Chondrocyte (in vitro differentiated cells): ENCODE data around the gene HDHD5. TPM values are rescaled to one million over a fixed set of nuclear protein-coding genes. Genes with fewer than 3 reads are reported as not detected.

ENCODE experiments used
- DNase-seq: peaks from one replicate; pipeline ENCODE4 v3.0.0; 2021; ENCODE audit warnings: mixed read lengths, low spot score
- H3K27ac Mint-ChIP-seq: one replicate; pipeline ENCODE4 v1.8.0; 2021; ENCODE audit warnings: mild to moderate bottlenecking, moderate library complexity, mixed read lengths; ENCODE audit not compliant: unreplicated experiment
- H3K27me3 Mint-ChIP-seq: 2 replicates; pipeline ENCODE4 v1.8.0; 2021; ENCODE audit warnings: low read depth, mixed read lengths
- H3K36me3 Mint-ChIP-seq: 2 replicates; pipeline ENCODE4 v1.8.0; 2021; ENCODE audit warnings: low read depth, mixed read lengths
- H3K4me1 Mint-ChIP-seq: 2 replicates; pipeline ENCODE4 v1.8.0; 2021; ENCODE audit warnings: low read depth, mild to moderate bottlenecking, mixed read lengths
- H3K4me3 Mint-ChIP-seq: one replicate; pipeline ENCODE4 v1.8.0; 2021; ENCODE audit warnings: mild to moderate bottlenecking, moderate library complexity, mixed read lengths; ENCODE audit not compliant: unreplicated experiment
- H3K9me3 Mint-ChIP-seq: 2 replicates; pipeline ENCODE4 v1.8.0; 2021; ENCODE audit warnings: low read depth, mixed read lengths
- CTCF ChIP-seq: fragments of 200-600 bp; sonication (generic); IDR thresholded peaks from 2 replicates; pipeline ENCODE4 v1.5.0; 2021; ENCODE audit warnings: antibody characterized with exemption, mild to moderate bottlenecking, moderate library complexity
- total RNA-seq: library from RNA; stranded (reverse); gene quantifications from 3 replicates; pipeline ENCODE4 v1.2.1, GENCODE V29; 2021

HDHD5 gene
- total RNA-seq, 1 donor from 2014 or later, result 30.8 TPM

- no peaks in the 10 kb centered on the region for H3K27me3 Mint-ChIP-seq
- H3K4me3 Mint-ChIP-seq, result no peak overlapping the region
- TF ChIP-seq CTCF, result no peak
- no peak for DNase-seq
- no peak overlapping the region for H3K27ac Mint-ChIP-seq
- H3K9me3 Mint-ChIP-seq, result no peaks in the 10 kb centered on the region
- peaks cover 31% of the 10 kb centered on the region for H3K36me3 Mint-ChIP-seq
- H3K4me1 Mint-ChIP-seq, result no peaks in the 10 kb centered on the region
Measured at GRCh38 chr22:17105143-17106129, 53.6 kb downstream of the HDHD5 start.

- Mint-ChIP-seq H3K9me3 (no peaks in the 10 kb centered on the region), H3K27ac (no peak overlapping the region), H3K36me3 (peaks cover 32% of the 10 kb centered on the region), H3K4me3 (no peak overlapping the region), H3K4me1 (no peaks in the 10 kb centered on the region), H3K27me3 (no peaks in the 10 kb centered on the region)
- TF ChIP-seq CTCF, result no peak
- DNase-seq, result no peak
Measured at GRCh38 chr22:17104336-17104935, 54.6 kb downstream of the HDHD5 start.

GRCh38 chr22:17103351-17103750, 55.7 kb downstream of the HDHD5 start:
- Mint-ChIP-seq H3K9me3 (no peaks in the 10 kb centered on the region), H3K36me3 (peaks cover 37% of the 10 kb centered on the region), H3K4me3 (no peak overlapping the region), H3K27ac (no peak overlapping the region), H3K4me1 (no peaks in the 10 kb centered on the region), H3K27me3 (no peaks in the 10 kb centered on the region)
- no peak for DNase-seq
- TF ChIP-seq CTCF, result no peak

- TF ChIP-seq CTCF, result no peak
- H3K27me3 Mint-ChIP-seq, result no peaks in the 10 kb centered on the region
- H3K4me3 Mint-ChIP-seq, result no peak overlapping the region
- H3K4me1 Mint-ChIP-seq, result no peaks in the 10 kb centered on the region
- H3K27ac Mint-ChIP-seq, result no peak overlapping the region
- no peak for DNase-seq
- H3K36me3 Mint-ChIP-seq, result peaks cover 39% of the 10 kb centered on the region
- no peaks in the 10 kb centered on the region for H3K9me3 Mint-ChIP-seq
Measured at GRCh38 chr22:17102297-17102667, 56.8 kb downstream of the HDHD5 start.

GRCh38 chr22:17101475-17102296, 57.4 kb downstream of the HDHD5 start:
- H3K9me3 Mint-ChIP-seq, result no peaks in the 10 kb centered on the region
- no peaks in the 10 kb centered on the region for H3K27me3 Mint-ChIP-seq
- TF ChIP-seq CTCF, result no peak
- DNase-seq, result no peak
- H3K36me3 Mint-ChIP-seq, result peaks cover 39% of the 10 kb centered on the region
- H3K4me3 Mint-ChIP-seq, result no peak overlapping the region
- no peaks in the 10 kb centered on the region for H3K4me1 Mint-ChIP-seq
- H3K27ac Mint-ChIP-seq, result no peak overlapping the region
